Measurements from ENCODE around the gene CCN6. TPM values are rescaled to one million over a fixed set of nuclear protein-coding genes. Genes with fewer than 3 reads are reported as not detected.

CCN6 gene
- total and polyA plus RNA-seq, 2 donors (not counting 1 experiment from before 2014, with no cell fraction given): not detected

- no peak overlapping the region for H3K27ac ChIP-seq (ENCODE audit: low read length in 2 of 2)
- no peaks in the 10 kb centered on the region for H4K20me1 ChIP-seq (ENCODE audit: control insufficient read depth, insufficient read depth, low read length, poor library complexity, severe bottlenecking)
- H3K9me3 Mint-ChIP-seq (ENCODE audit: insufficient read depth): no peaks in the 10 kb centered on the region
- no CpG with 5 or more reads among the region's 6 CpGs for WGBS (ENCODE audit: insufficient coverage)
- no peak overlapping the region for H2AFZ ChIP-seq (ENCODE audit: insufficient read depth, low read depth, low read length, poor library complexity, severe bottlenecking)
- H3K9ac ChIP-seq (ENCODE audit: low read length): no peak overlapping the region
- TF ChIP-seq CTCF (IDR thresholded peaks at IDR 0.05): no peak
- no peak for TF ChIP-seq EZH2 (IDR thresholded peaks at IDR 0.05; ENCODE audit: borderline replicate concordance, insufficient read depth, low read depth, low read length, poor library complexity, severe bottlenecking)
- no peaks in the 10 kb centered on the region for H3K4me1 ChIP-seq (ENCODE audit: control insufficient read depth in 2 of 2, insufficient read depth in 2 of 2, low read length in 2 of 2)
- CTCF ChIA-PET: no interaction called here
- intact Hi-C loops (cut with micrococcal nuclease): no loop called here
- peaks cover 0 to 1% of the 10 kb centered on the region in 2 experiments for H3K36me3 ChIP-seq (replicated peaks in 1 of 2; ENCODE audit: control extremely low read depth in 1 of 2, control insufficient read depth in 1 of 2, extremely low read depth in 1 of 2, insufficient read depth in 2 of 2, low read length in 1 of 2)
- POLR2A ChIA-PET: no interaction called here
- H3K9me3 ChIP-seq (ENCODE audit: control extremely low read depth in 1 of 3, control insufficient read depth in 2 of 3, insufficient read depth in 1 of 3, low read length in 2 of 3): no peaks in the 10 kb centered on the region
- H3K27me3 ChIP-seq (replicated peaks in 1 of 4; ENCODE audit: control extremely low read depth in 1 of 4, control insufficient read depth in 3 of 4, insufficient read depth in 4 of 4, low read length in 3 of 4): no peaks in the 10 kb centered on the region
- no peak overlapping the region for H3K4me2 ChIP-seq (replicated peaks; ENCODE audit: low read depth, low read length, poor library complexity, severe bottlenecking)
- ATAC-seq (ENCODE audit: low read depth): no peak
- no peaks in the 10 kb centered on the region for H3K79me2 ChIP-seq (ENCODE audit: control insufficient read depth, insufficient read depth, low read length)
- H3K4me1 Mint-ChIP-seq: no peaks in the 10 kb centered on the region
- H3K4me3 ChIP-seq (ENCODE audit: control extremely low read depth in 1 of 5, extremely low read depth in 1 of 5, insufficient read depth in 1 of 5, low read depth in 2 of 5, low read length in 4 of 5): no peak overlapping the region
- no peak overlapping the region for H3K27ac Mint-ChIP-seq
- H3K4me3 Mint-ChIP-seq: no peak overlapping the region
- H3K27me3 Mint-ChIP-seq: no peaks in the 10 kb centered on the region
- no peak for DNase-seq
Observed at GRCh38 chr6:112065426-112065986, 11.6 kb downstream of the CCN6 start.

- peaks cover 0 to 4% of the 10 kb centered on the region in 2 experiments for H3K36me3 ChIP-seq (replicated peaks in 1 of 2; ENCODE audit: control extremely low read depth in 1 of 2, control insufficient read depth in 1 of 2, extremely low read depth in 1 of 2, insufficient read depth in 2 of 2, low read length in 1 of 2)
- H2AFZ ChIP-seq (ENCODE audit: insufficient read depth, low read depth, low read length, poor library complexity, severe bottlenecking): no peak overlapping the region
- no peak overlapping the region for H3K4me2 ChIP-seq (replicated peaks; ENCODE audit: low read depth, low read length, poor library complexity, severe bottlenecking)
- intact Hi-C loops (cut with micrococcal nuclease): no loop called here
- ChIA-PET CTCF (interaction anchor here (0.5 kb wide), 1 partner anchor 487 kb away, joined by 3 read pairs; no protein-coding TSS in a partner anchor), POLR2A (no interaction called here)
- H3K27me3 ChIP-seq (replicated peaks in 1 of 4; ENCODE audit: control extremely low read depth in 1 of 4, control insufficient read depth in 3 of 4, insufficient read depth in 4 of 4, low read length in 3 of 4): no peaks in the 10 kb centered on the region
- 81% methylated on average over 2 of the region's 3 CpGs for WGBS (ENCODE audit: insufficient coverage)
- H3K4me3 ChIP-seq (ENCODE audit: control extremely low read depth in 1 of 5, extremely low read depth in 1 of 5, insufficient read depth in 1 of 5, low read depth in 2 of 5, low read length in 4 of 5): no peak overlapping the region
- TF ChIP-seq CTCF (IDR thresholded peaks at IDR 0.05) (no peak), EZH2 (IDR thresholded peaks at IDR 0.05; ENCODE audit: borderline replicate concordance, insufficient read depth, low read depth, low read length, poor library complexity, severe bottlenecking) (no peak)
- no peak overlapping the region for H3K9ac ChIP-seq (ENCODE audit: low read length)
- no peak overlapping the region for H3K27ac Mint-ChIP-seq
- H3K27ac ChIP-seq (ENCODE audit: low read length in 2 of 2): no peak overlapping the region
- H3K79me2 ChIP-seq (ENCODE audit: control insufficient read depth, insufficient read depth, low read length): no peaks in the 10 kb centered on the region
- no peaks in the 10 kb centered on the region for H3K9me3 Mint-ChIP-seq (ENCODE audit: insufficient read depth)
- no peak overlapping the region for H3K4me3 Mint-ChIP-seq
- H3K4me1 Mint-ChIP-seq: no peaks in the 10 kb centered on the region
- no peaks in the 10 kb centered on the region for H4K20me1 ChIP-seq (ENCODE audit: control insufficient read depth, insufficient read depth, low read length, poor library complexity, severe bottlenecking)
- no peaks in the 10 kb centered on the region for H3K9me3 ChIP-seq (ENCODE audit: control extremely low read depth in 1 of 3, control insufficient read depth in 2 of 3, insufficient read depth in 1 of 3, low read length in 2 of 3)
- H3K27me3 Mint-ChIP-seq: no peaks in the 10 kb centered on the region
- H3K4me1 ChIP-seq (ENCODE audit: control insufficient read depth in 2 of 2, insufficient read depth in 2 of 2, low read length in 2 of 2): no peaks in the 10 kb centered on the region
- DNase-seq: no peak
- ATAC-seq (ENCODE audit: low read depth): no peak
Observed at GRCh38 chr6:112066606-112067005, 12.7 kb downstream of the CCN6 start.
